Gastrocnemius medialis (tissue), 4 donors: Measurements from ENCODE around the gene KIAA1549. TPM values are rescaled to one million over a fixed set of nuclear protein-coding genes. Genes with fewer than 3 reads are reported as not detected.

ENCODE experiments used
- ATAC-seq, 2 donors: fragments of 150-250 bp; one replicate each; pipeline ENCODE4 v1.9.1; 2016
- DNase-seq, 2 donors: peaks; one replicate each; pipeline ENCODE4 v3.0.0-alpha.2; 2019
- H3K27ac ChIP-seq, 4 donors: fragments of 200-600 bp; sonication (generic); 1 replicate in 1 of 4; 2 replicates in 3 of 4; pipeline ENCODE4 v1.5.1; 2016 to 2018; ENCODE audit warnings: mild to moderate bottlenecking in 2 of 4, moderate library complexity in 1 of 4
- H3K27me3 ChIP-seq, 3 donors: fragments of 200-600 bp; sonication (generic) in 2 of 3; 1 replicate in 1 of 3; 2 replicates in 2 of 3; pipeline versions ENCODE4 v1.5.1 to v1.6.0; 2016 to 2019; ENCODE audit warnings: mild to moderate bottlenecking in 1 of 3, moderate library complexity in 1 of 3
- H3K36me3 ChIP-seq, 2 donors: fragments of 200-600 bp; sonication (generic) in 1 of 2; one replicate each; pipeline ENCODE4 v1.5.1; 2017 to 2018
- H3K4me1 ChIP-seq, 2 donors: fragments of 200-600 bp; sonication (generic) in 1 of 2; one replicate each; pipeline ENCODE4 v1.5.1; 2016 to 2017; ENCODE audit warnings: mild to moderate bottlenecking in 2 of 2
- H3K4me3 ChIP-seq, 4 donors: fragments of 200-600 bp; sonication (generic) in 3 of 4; 1 replicate in 1 of 4; 2 replicates in 3 of 4; pipeline ENCODE4 v1.5.1; 2016 to 2019; ENCODE audit warnings: mild to moderate bottlenecking in 2 of 4
- H3K9me3 ChIP-seq, 3 donors: fragments of 200-600 bp; sonication (generic) in 2 of 3; 1 replicate in 1 of 3; 2 replicates in 2 of 3; pipeline ENCODE4 v1.5.1; 2016 to 2019
- CTCF ChIP-seq, 5 experiments: fragments of 450-650 bp in 3 of 5; fragments of 200-600 bp in 2 of 5; sonication (generic) in 2 of 5; IDR thresholded peaks in 4 of 5; conservative IDR thresholded peaks in 1 of 5; 1 replicate in 4 of 5; 2 replicates in 1 of 5; pipeline ENCODE4 v1.5.1; 2016 to 2019; ENCODE audit warnings: antibody characterized with exemption in 5 of 5, mild to moderate bottlenecking in 3 of 5, moderate library complexity in 3 of 5
- POLR2A ChIP-seq, 2 donors: fragments of 450-650 bp; IDR thresholded peaks; one replicate each; pipeline ENCODE4 v1.6.1; 2017; ENCODE audit warnings: antibody characterized with exemption in 2 of 2, mild to moderate bottlenecking in 2 of 2, moderate library complexity in 2 of 2
- in situ Hi-C, 4 donors: fragments of 200-750 bp; cut with MboI; loops; one replicate each; pipeline versions ENCODE4 v1.15.0 to v1.8.0; 2017; ENCODE audit warnings: low sequenced_read_pairs in 4 of 4
- intact Hi-C: fragments of 100-400 bp; cut with DNase I; formaldehyde crosslinking; loops from one replicate; pipeline ENCODE4 v1.15.1; 2023; ENCODE audit warnings: low total_unique reads
- total RNA-seq, 4 donors: library from RNA; depleted of rRNA; stranded (reverse); fragments of >200 nt; gene quantifications; one replicate each; pipeline versions ENCODE4 v1.1.0 to v1.2.3, GENCODE V29; 2016

The KIAA1549 gene
- total RNA-seq, 4 donors from 2014 or later, result 0.55 to 0.87 (median 0.75) TPM

- DNase-seq, result no peak
- Histone ChIP-seq H3K9me3 (no peaks in the 10 kb centered on the region), H3K36me3 (no peaks in the 10 kb centered on the region), H3K4me3 (no peak overlapping the region), H3K27me3 (no peaks in the 10 kb centered on the region), H3K27ac (no peak overlapping the region), H3K4me1 (no peaks in the 10 kb centered on the region)
- ATAC-seq, result no peak
- intact Hi-C loops, result no loop called here
- in situ Hi-C loops, result no loop called here
- TF ChIP-seq CTCF (IDR thresholded peaks at IDR 0.05 in 4 of 5, conservative IDR thresholded peaks at IDR 0.05 in 1 of 5), result no peak
- TF ChIP-seq POLR2A (IDR thresholded peaks at IDR 0.05), result no peak
These were observed 101.8 kb downstream of the KIAA1549 start for GRCh38 chr7:138879356-138879755.

- H3K4me1 ChIP-seq, result no peaks in the 10 kb centered on the region
- DNase-seq (no peak), ATAC-seq (no peak)
- in situ Hi-C loops, result no loop called here
- H3K9me3 ChIP-seq, result no peaks in the 10 kb centered on the region
- H3K36me3 ChIP-seq, result no peaks in the 10 kb centered on the region
- no peak overlapping the region for H3K27ac ChIP-seq
- H3K27me3 ChIP-seq, result no peaks in the 10 kb centered on the region
- no peak overlapping the region for H3K4me3 ChIP-seq
- intact Hi-C loops, result no loop called here
- TF ChIP-seq POLR2A (IDR thresholded peaks at IDR 0.05) (no peak), CTCF (IDR thresholded peaks at IDR 0.05 in 4 of 5, conservative IDR thresholded peaks at IDR 0.05 in 1 of 5) (no peak)
These were observed 102.3 kb downstream of the KIAA1549 start for GRCh38 chr7:138878856-138879255.

GRCh38 chr7:138878051-138878450 lies 103.1 kb downstream of the KIAA1549 start:
- no peaks in the 10 kb centered on the region for H3K9me3 ChIP-seq
- ATAC-seq, result no peak
- in situ Hi-C loops, result no loop called here
- no peak overlapping the region for H3K27ac ChIP-seq
- no peak overlapping the region for H3K4me3 ChIP-seq
- no peaks in the 10 kb centered on the region for H3K36me3 ChIP-seq
- no peak for DNase-seq
- H3K4me1 ChIP-seq, result no peaks in the 10 kb centered on the region
- no peaks in the 10 kb centered on the region for H3K27me3 ChIP-seq
- intact Hi-C loops, result no loop called here
- TF ChIP-seq CTCF (IDR thresholded peaks at IDR 0.05 in 4 of 5, conservative IDR thresholded peaks at IDR 0.05 in 1 of 5), result no peak
- no peak for TF ChIP-seq POLR2A (IDR thresholded peaks at IDR 0.05)

- Histone ChIP-seq H3K9me3 (no peaks in the 10 kb centered on the region), H3K36me3 (no peaks in the 10 kb centered on the region), H3K4me1 (no peaks in the 10 kb centered on the region), H3K27ac (no peak overlapping the region), H3K27me3 (no peaks in the 10 kb centered on the region), H3K4me3 (no peak overlapping the region)
- TF ChIP-seq CTCF (IDR thresholded peaks at IDR 0.05 in 4 of 5, conservative IDR thresholded peaks at IDR 0.05 in 1 of 5), result no peak
- TF ChIP-seq POLR2A (IDR thresholded peaks at IDR 0.05), result no peak
- ATAC-seq, result no peak
- in situ Hi-C loops (no loop called here), intact Hi-C loops (no loop called here)
- DNase-seq, result no peak
These were observed 104.9 kb downstream of the KIAA1549 start for GRCh38 chr7:138876326-138876725.

- no peak for TF ChIP-seq POLR2A (IDR thresholded peaks at IDR 0.05)
- no peak for TF ChIP-seq CTCF (IDR thresholded peaks at IDR 0.05 in 4 of 5, conservative IDR thresholded peaks at IDR 0.05 in 1 of 5)
- no peaks in the 10 kb centered on the region for H3K9me3 ChIP-seq
- H3K27me3 ChIP-seq, result no peaks in the 10 kb centered on the region
- no peaks in the 10 kb centered on the region for H3K36me3 ChIP-seq
- in situ Hi-C loops, result no loop called here
- no peaks in the 10 kb centered on the region for H3K4me1 ChIP-seq
- intact Hi-C loops, result no loop called here
- H3K4me3 ChIP-seq, result no peak overlapping the region
- no peak overlapping the region for H3K27ac ChIP-seq
- no peak for DNase-seq
- ATAC-seq, result no peak
These were observed 105.4 kb downstream of the KIAA1549 start for GRCh38 chr7:138875794-138876193.
